ENCODE data around the gene ZDHHC23.

The ZDHHC23 gene

GRCh38 chr3:113947372-113948014, at the start of gene ZDHHC23:
ZDHHC23 (plus strand) TSS chr3:113948013; CDS start chr3:113948803, 790 bp downstream.
- DNase-seq (ENCODE audit: low spot score): peak; percentile 90

- DNase-seq (ENCODE audit: low spot score): peak; percentile 18
These were observed 48.9 kb upstream of the ZDHHC23 start for GRCh38 chr3:113898892-113899291.

DNA sequence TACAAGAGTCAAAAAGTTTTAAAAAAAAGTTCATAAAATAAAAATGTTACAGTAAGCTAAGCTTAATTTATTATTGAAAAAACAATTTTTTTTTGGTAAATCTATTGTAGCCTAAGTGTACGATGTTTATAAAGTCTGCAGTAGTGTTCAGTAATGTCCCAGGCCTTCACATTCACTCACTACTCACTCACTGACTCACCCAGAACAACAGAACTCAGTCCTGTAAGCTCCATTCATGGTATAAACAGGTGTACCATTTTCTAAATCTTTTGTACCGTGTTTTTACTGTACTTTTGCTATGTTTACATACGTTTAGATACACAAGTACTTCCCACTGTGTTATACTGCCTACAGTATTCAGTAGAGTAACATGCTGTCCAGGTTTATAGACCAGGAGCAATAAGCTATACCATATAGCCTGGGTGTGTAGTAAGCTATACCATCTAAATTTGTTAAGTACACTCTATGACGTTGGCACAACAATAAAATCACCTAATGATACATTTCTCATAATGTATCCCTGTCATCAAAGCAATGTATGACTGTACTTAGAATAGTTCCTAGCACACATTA, 41.2 kb upstream of the ZDHHC23 start:
- no peak for DNase-seq (ENCODE audit: low spot score)

GRCh38 chr3:113908133-113908532, 39.7 kb upstream of the ZDHHC23 start:
- no peak for DNase-seq (ENCODE audit: low spot score)

DNA sequence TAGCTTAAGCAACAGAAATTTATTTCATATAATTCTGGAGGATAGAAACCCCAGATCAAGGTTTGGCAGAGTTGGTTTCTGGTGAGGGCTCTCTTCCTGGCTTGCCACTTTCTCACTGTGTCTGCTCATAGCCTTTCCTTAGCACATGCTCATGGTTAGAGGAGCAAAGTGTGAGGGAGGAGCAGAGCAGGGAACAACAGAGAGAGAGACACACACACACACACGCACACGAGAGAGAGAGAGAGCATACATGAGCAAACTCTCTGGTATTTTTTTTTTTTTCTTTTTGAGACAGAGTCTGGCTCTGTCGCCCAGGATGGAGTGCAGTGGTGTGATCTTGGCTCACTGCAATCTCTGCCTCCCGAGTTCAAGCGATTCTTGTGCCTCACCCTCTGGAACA, 36.8 kb upstream of the ZDHHC23 start:
- DNase-seq (ENCODE audit: low spot score): no peak

DNA sequence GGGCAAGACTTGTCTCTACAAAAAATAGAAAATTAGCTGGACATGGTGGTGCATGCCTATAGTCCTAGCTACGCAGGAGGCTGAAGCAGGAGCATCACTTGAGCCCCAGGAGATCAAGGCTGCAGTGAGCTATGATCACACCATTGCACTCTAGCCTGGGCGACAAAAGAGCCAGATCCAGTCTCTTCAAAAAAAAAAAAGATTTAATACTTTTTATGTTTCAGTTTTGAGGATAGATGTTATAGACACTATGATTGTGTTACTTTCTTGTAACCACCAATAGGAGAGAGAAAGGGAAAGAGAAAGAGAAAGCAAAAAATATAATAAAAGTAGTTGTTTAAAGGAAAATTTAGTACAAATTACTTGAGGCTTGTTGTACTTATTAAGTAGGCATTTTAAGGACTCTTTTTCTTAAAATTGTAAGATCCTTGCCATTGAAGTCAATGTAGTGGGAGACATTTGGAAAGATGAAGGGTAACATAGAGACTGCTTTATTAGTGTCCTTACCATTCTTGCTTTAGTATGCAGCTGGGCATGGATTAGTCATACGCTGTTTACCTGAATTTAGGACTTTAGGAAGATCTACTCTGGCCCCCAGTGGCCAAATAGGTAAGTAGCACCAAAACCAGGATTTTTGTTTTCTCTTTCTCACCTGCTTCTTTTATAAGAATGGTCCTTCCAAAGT, 35.1 kb upstream of the ZDHHC23 start:
- DNase-seq (ENCODE audit: low spot score): peak; percentile 43

- DNase-seq (ENCODE audit: low spot score): peak; percentile 53
These were observed 33.2 kb upstream of the ZDHHC23 start for GRCh38 chr3:113914646-113915045.

DNA sequence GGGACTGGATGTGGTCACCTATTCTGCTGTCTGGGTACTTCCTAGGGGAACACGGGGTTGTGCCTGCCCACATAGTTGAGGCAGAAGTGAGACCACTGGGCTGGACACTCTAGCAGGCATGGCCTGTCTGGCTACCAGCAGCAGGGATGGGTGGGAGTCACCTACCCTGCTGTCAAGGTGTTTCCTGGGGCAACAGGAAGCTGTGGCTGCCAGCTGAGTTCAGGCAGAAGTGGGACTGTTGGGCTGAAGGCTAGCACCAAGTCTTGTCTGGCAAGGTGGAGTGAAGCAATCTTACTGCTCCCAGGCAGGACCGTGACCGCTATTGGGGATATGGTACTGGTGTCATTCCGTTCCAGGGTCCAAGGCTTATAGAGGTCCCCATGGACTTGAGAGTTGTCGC, 20.3 kb upstream of the ZDHHC23 start:
- no peak for DNase-seq (ENCODE audit: low spot score)

DNA sequence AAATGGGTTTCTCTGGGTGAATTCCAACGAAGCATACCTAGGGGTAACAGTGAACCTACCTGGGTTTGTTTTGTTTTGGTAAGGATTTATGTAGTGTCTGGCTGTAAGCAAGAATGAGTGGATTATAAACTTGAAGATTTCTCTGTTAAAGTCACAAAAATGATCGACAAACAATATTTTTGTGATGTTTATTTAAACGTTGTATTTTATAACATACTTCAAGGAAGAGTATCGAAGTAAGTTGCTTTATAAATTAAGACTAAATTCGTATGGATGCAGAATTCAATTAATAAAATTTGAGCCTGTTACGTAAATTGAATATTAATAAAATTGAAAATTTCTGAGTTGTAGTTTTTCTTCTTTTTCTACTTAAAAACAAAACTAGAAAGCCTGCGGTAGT, 982 bp upstream of the ZDHHC23 start:
- no peak for DNase-seq (ENCODE audit: low spot score)

- DNase-seq (ENCODE audit: low spot score): no peak
These were observed 453 bp downstream of the ZDHHC23 start for GRCh38 chr3:113948015-113948917.

GRCh38 chr3:113952921-113953320, 5.1 kb downstream of the ZDHHC23 start:
- DNase-seq (ENCODE audit: low spot score): no peak

DNA sequence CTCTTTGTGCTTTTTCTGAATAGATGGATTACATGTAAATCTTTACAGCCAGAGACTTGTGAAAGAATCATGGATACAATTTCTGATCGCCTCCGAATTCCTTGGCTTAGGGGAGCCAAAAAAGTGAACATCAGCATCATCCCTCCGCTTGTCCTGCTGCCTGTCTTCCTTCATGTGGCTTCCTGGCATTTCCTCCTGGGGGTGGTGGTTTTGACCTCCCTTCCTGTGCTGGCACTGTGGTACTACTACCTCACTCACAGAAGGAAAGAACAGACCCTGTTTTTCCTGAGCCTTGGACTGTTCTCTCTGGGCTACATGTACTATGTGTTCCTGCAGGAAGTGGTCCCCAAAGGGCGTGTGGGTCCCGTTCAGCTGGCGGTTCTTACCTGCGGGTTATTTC, 5.9 kb downstream of the ZDHHC23 start:
- no peak for DNase-seq (ENCODE audit: low spot score)

GRCh38 chr3:113954091-113954685, 6.4 kb downstream of the ZDHHC23 start:
- no peak for DNase-seq (ENCODE audit: low spot score)

DNA sequence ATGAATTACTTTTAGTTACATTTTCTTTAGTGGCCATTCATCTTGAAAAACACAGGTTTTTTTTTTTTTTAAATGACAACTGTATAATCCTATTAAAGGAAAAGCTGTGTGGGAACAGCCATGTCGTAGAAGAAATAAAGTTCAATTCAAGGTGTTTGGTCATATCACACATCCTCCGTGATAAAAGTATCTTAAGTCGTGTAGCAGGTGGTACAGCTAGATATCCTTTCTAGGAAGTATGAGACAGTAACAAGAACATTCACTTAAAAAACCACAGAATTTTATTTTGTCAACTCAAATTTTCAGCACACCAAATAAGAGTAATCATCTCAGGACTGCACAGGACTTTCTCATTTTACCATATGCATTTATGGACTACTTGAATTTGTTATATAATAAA, 16.1 kb downstream of the ZDHHC23 start:
- no peak for DNase-seq (ENCODE audit: low spot score)

DNA sequence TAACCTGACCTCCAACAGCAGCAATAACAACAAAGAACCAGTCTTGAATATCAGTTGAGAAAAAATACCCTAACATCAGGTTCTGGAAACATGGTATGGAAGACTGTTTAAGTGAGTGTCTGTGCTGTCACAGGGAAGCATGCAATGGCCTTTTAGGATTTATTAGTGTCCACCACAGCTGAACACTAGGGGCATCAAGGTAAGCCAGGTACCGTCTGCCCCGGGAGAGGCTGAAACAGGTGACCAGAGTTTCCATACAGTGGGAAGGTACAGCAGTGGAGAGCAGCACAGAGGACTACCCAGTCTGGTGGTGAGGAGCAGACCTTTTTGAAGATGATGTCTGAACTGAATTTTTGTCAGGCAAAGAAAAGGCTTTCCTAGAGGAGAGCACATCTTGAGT, 18.4 kb downstream of the ZDHHC23 start:
- DNase-seq (ENCODE audit: low spot score): no peak

GRCh38 chr3:113968986-113969385, 21.2 kb downstream of the ZDHHC23 start:
- peak; percentile 27 for DNase-seq (ENCODE audit: low spot score)

- DNase-seq (ENCODE audit: low spot score): no peak
These were observed 30.0 kb downstream of the ZDHHC23 start for GRCh38 chr3:113977822-113978221.

DNA sequence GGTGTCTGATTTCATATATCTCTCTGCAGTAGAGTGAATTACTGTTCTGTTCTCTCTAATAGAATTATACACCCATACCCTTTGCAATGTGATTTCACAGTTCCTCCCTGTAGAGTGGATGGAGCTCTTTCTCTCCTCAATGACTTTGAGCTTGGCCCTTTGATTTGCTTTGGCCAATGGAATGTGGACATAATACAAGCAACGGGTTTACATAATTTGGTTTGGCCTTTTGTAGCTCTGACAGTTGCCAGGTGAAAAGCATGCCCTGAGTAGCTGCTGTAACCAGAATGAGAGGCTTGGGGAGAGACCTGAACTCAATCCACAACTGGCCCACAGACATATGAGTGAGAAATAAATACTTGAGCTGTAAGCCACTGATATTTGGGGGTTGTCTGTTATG, 32.1 kb downstream of the ZDHHC23 start:
- DNase-seq (ENCODE audit: low spot score): no peak

DNA sequence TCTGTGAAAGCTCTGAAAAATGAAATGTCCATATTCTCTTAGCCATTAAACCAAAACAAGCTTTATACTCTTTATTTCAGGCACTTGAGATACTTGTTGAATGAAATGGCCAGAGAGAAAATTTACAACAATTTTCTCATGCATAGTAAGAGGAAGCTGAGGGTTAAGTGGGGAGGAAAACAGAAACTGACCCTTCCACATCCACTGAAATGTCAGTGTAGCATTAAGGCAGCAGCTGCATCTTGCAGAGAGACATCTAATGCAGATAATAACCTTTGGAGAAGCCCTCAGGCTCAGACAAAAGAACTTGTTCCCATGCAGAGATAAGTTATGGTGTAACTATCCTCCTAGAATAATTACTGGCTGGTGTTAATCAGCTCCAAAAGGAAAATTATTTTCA, 34.0 kb downstream of the ZDHHC23 start:
- DNase-seq (ENCODE audit: low spot score): no peak

GRCh38 chr3:113983544-113983943, 35.7 kb downstream of the ZDHHC23 start:
- DNase-seq (ENCODE audit: low spot score): no peak

GRCh38 chr3:113985541-113985940, 37.7 kb downstream of the ZDHHC23 start:
- no peak for DNase-seq (ENCODE audit: low spot score)

- no peak for DNase-seq (ENCODE audit: low spot score)
These were observed 57.7 kb downstream of the ZDHHC23 start for GRCh38 chr3:114005481-114005880.
